ENCODE measurements around the gene KRT4. TPM values are rescaled to one million over a fixed set of nuclear protein-coding genes. Genes with fewer than 3 reads are reported as not detected.

KRT4 gene
- total RNA-seq, 3 donors from 2014 or later (not counting 1 experiment from before 2014, with no cell fraction given) = not detected

DNA sequence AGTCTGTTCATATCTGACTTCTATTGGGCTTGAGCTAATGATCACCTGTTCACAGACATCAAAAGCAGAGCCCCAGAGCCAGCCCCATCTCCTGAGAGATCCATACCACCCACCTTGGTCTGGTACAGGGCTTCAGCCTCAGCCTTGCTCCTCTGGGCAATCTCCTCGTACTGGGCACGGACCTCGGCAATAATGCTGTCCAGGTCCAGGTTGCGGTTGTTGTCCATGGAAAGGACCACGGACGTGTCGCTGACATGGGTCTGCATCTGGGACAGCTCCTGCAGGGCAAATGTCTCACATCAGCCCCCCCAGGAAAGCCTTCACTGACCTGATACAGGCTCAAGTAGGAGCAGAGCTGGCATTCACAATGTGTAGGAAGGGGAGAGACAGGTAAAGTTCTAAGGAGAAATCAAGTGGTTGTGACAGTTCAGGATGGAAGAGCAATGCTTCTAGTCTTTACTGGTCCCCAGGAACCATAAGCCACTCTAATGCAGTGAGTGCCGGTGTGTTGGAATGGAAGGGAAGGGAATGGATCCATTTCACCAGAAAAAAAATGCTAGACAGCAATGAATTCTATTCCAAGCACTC lies 5.2 kb downstream of the KRT4 start:
- Mint-ChIP-seq H3K27ac (no peak overlapping the region), H3K36me3 (no peaks in the 10 kb centered on the region), H3K9me3 (no peaks in the 10 kb centered on the region), H3K4me1 (no peaks in the 10 kb centered on the region), H3K27me3 (ENCODE audit: low read depth in 2 of 2) (peaks cover 0 to 5% of the 10 kb centered on the region in 2 donors), H3K4me3 (no peak overlapping the region)
- TF ChIP-seq CTCF (IDR thresholded peaks at IDR 0.05) = no peak
- Histone ChIP-seq H3K27me3 (ENCODE audit: control insufficient read depth, insufficient read depth, low read length) (no peaks in the 10 kb centered on the region), H3K4me3 (ENCODE audit: low read length) (no peak overlapping the region), H3K4me1 (ENCODE audit: control insufficient read depth, insufficient read depth, low read length) (no peaks in the 10 kb centered on the region), H3K9me3 (ENCODE audit: control insufficient read depth, insufficient read depth, low read length) (no peaks in the 10 kb centered on the region), H3K36me3 (ENCODE audit: control insufficient read depth, insufficient read depth, low read length) (no peaks in the 10 kb centered on the region), H3K27ac (ENCODE audit: low read length) (no peak overlapping the region)
- WGBS (ENCODE audit: insufficient coverage) = 91% methylated on average over 8 of the region's 8 CpGs
- DNase-seq (no peak), ATAC-seq (no peak)
- intact Hi-C loops (cut with micrococcal nuclease) = no loop called here

- Mint-ChIP-seq H3K4me1 (no peaks in the 10 kb centered on the region), H3K27ac (no peak overlapping the region)
Observed at GRCh38 chr12:52807544-52808470, 6.1 kb downstream of the KRT4 start.

GRCh38 chr12:52806821-52807543 lies 6.9 kb downstream of the KRT4 start:
- no peaks in the 10 kb centered on the region for H3K36me3 Mint-ChIP-seq
- DNase-seq (no peak), ATAC-seq (no peak)
- Histone ChIP-seq H3K9me3 (ENCODE audit: control insufficient read depth, insufficient read depth, low read length) (no peaks in the 10 kb centered on the region), H3K27me3 (ENCODE audit: control insufficient read depth, insufficient read depth, low read length) (no peaks in the 10 kb centered on the region), H3K27ac (ENCODE audit: low read length) (no peak overlapping the region), H3K4me3 (ENCODE audit: low read length) (no peak overlapping the region), H3K4me1 (ENCODE audit: control insufficient read depth, insufficient read depth, low read length) (no peaks in the 10 kb centered on the region), H3K36me3 (ENCODE audit: control insufficient read depth, insufficient read depth, low read length) (no peaks in the 10 kb centered on the region)
- no peak for TF ChIP-seq CTCF (IDR thresholded peaks at IDR 0.05)
- H3K4me1 Mint-ChIP-seq = no peaks in the 10 kb centered on the region
- no peak overlapping the region for H3K4me3 Mint-ChIP-seq
- intact Hi-C loops (cut with micrococcal nuclease) = no loop called here
- H3K27ac Mint-ChIP-seq = no peak overlapping the region
- no peaks in the 10 kb centered on the region for H3K9me3 Mint-ChIP-seq
- H3K27me3 Mint-ChIP-seq (ENCODE audit: low read depth in 2 of 2) = peaks cover 0 to 5% of the 10 kb centered on the region in 2 donors
- WGBS (ENCODE audit: insufficient coverage) = 83% methylated on average over 11 of the region's 11 CpGs

More at GRCh38 chr12:52807544-52808470, 6.1 kb downstream of the KRT4 start:
- H3K4me3 Mint-ChIP-seq = no peak overlapping the region
- Histone ChIP-seq H3K27me3 (ENCODE audit: control insufficient read depth, insufficient read depth, low read length) (no peaks in the 10 kb centered on the region), H3K36me3 (ENCODE audit: control insufficient read depth, insufficient read depth, low read length) (no peaks in the 10 kb centered on the region), H3K27ac (ENCODE audit: low read length) (no peak overlapping the region), H3K4me3 (ENCODE audit: low read length) (no peak overlapping the region), H3K9me3 (ENCODE audit: control insufficient read depth, insufficient read depth, low read length) (no peaks in the 10 kb centered on the region), H3K4me1 (ENCODE audit: control insufficient read depth, insufficient read depth, low read length) (no peaks in the 10 kb centered on the region)
- no peaks in the 10 kb centered on the region for H3K9me3 Mint-ChIP-seq
- H3K36me3 Mint-ChIP-seq = no peaks in the 10 kb centered on the region
- no peak for TF ChIP-seq CTCF (IDR thresholded peaks at IDR 0.05)
- DNase-seq = no peak
- intact Hi-C loops (cut with micrococcal nuclease) = no loop called here
- ATAC-seq = no peak
- WGBS (ENCODE audit: insufficient coverage) = 86% methylated on average over 16 of the region's 16 CpGs
- H3K27me3 Mint-ChIP-seq (ENCODE audit: low read depth in 2 of 2) = peaks cover 0 to 5% of the 10 kb centered on the region in 2 donors

Data from natural killer cell (primary cell).